ENCODE measurements around the gene UPP1.

GRCh38 chr7:48099781-48100180, 10.7 kb downstream of the UPP1 start:
- TF ChIP-seq PATZ1 (CRISPR knock-in tag; IDR thresholded peaks at IDR 0.05; ENCODE audit: borderline replicate concordance): no peak
- no peak for TF ChIP-seq ZNF70 (CRISPR knock-in tag; IDR thresholded peaks at IDR 0.05)

All from SK-N-SH treated with all-trans-retinoic acid at 6 μM for 48 hours (cell line).